Stimulated activated CD4-positive, alpha-beta T cell treated with anti-CD3 and anti-CD28 coated beads, Interleukin-15, amount 100 ng/mL, for 1 hour (primary cell): ENCODE measurements around the gene FARP1.

Source experiments
- DNase-seq, 2 donors: peaks; one replicate each; pipeline ENCODE4 v3.0.0-alpha.2; 2020; ENCODE audit warnings: low read depth in 1 of 2, low spot score in 1 of 2

Gene FARP1

GRCh38 chr13:98305670-98306069 lies 162.8 kb downstream of the FARP1 start:
- DNase-seq = no peak

DNA sequence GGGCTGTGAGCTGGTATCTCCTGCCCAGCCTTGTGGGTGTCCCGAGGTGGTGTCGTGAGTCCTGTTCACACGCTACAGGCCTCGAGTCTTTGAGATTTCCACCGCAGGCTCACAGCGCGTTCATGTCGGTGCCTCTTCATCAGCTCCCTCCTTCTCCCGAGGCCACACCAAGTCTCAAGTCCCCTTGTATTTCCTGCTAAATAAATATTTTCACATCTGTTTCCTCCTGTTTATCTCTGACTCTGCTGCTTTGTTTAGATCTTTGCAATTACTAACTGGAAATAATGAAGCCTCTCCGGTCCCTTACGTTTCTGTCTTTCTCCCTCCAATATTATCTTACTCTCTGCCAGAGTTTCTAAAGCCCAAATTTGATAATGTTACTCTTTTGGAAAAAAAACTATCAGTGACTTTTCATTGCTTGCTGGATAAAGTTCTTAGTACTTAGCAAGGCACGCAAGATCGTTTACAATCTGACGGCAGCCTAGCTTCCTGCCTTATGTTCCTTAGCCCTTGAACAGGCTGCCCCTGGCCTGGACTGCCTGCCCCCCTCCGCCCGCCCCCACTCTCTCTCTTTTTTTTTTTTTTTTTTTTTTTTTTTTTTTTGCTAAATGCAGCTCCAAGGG lies 164.7 kb downstream of the FARP1 start:
- DNase-seq = no peak

DNA sequence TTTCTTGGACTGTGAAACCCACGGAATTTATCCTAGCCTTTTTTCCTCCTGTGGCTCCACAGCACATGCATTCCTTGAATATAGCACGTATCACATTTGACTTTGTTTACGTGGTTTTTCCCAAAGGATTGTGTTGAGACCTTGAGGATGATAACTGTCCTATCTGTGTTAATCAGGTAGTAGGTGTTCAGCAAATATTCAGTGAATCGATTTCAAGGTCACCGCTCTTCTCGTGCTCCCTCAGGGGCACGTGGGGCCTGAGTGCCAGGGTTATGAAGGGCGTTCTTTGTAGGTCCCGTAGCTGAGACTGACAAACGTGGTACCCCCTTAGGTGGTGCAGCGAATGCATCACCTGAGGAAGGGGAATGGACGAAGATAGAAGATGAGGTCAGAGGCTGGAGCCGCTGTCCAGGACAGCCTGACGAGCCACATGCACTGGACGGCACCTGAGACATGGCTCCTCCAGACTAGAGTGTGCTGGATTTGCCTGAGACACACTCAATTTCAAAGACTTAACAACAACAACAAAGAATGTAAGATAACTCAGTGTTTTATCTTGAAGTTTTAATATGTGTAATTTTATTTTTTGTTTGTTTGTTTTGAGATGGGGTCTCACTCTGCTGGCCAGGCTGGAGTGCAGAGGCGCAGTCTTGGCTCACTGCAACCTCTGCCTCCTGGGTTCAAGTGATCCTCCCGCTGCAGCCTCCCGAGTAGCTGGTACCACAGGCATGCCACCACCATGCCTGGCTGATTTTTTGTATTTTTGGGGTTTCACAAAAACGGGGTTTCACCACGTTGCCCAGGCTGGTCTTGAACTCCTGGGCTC lies 165.4 kb downstream of the FARP1 start:
- DNase-seq = no peak

DNA sequence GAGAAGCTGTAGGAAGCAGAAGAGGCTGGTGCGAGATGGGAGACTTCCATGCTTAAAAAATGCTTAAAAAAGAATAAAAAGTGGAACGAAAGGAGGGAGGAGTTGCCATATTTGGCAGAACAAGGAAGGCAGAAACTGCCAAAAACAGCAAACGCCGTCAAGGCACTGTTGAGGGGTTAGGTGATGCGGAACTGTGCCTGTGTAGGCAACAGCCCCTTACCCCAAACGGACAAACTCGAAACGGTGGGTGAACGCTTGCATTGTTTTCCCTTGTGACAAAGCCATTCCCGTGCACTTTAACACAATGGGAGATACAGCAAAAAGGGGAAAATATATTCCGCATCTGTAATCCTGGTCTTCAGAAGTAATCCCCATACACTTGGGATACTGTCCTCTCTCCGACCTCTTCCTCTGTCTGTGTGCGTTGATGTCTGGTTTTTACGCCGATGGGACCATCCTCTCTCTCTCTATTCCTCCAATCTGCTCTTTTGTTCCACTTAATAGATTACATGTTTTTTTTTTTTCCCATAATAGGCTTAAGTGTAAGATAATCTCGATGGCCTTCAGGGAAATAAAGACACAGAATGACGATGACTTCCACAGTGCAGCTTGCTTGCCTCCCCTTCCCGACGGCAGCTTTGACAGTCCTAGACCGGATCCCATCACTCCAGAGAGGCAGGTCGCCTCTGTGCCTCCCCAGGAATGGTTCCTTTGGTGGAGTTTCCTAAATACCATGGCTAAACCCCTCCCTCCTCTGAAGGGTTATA lies 166.9 kb downstream of the FARP1 start:
- DNase-seq = no peak

GRCh38 chr13:98310485-98311199 lies 167.7 kb downstream of the FARP1 start:
- DNase-seq = no peak

- DNase-seq = no peak
Observed at GRCh38 chr13:98311200-98311548, 168.3 kb downstream of the FARP1 start.

- DNase-seq = no peak
Observed at GRCh38 chr13:98312606-98313005, 169.7 kb downstream of the FARP1 start.

GRCh38 chr13:98313023-98313921 lies 170.4 kb downstream of the FARP1 start:
- DNase-seq = no peak

DNA sequence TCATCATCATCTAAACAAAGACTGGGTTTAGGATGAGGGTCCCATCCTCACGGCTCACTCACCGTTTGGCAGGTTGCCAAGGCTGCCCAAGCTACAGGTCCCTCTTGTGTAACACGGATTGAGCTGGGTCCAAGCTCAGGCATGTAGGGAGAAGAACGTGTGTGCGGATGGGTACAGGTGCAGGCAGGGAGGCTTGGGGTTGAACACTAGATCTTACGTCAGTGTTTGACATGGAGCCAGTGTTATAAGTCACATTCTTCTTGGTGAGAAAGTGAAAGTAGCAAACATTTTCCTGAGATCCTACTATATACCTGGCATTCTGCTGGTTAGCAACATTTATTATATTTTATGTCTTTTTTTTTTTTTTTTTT lies 171.0 kb downstream of the FARP1 start:
- no peak for DNase-seq

- no peak for DNase-seq
Observed at GRCh38 chr13:98315466-98315865, 172.6 kb downstream of the FARP1 start.

DNA sequence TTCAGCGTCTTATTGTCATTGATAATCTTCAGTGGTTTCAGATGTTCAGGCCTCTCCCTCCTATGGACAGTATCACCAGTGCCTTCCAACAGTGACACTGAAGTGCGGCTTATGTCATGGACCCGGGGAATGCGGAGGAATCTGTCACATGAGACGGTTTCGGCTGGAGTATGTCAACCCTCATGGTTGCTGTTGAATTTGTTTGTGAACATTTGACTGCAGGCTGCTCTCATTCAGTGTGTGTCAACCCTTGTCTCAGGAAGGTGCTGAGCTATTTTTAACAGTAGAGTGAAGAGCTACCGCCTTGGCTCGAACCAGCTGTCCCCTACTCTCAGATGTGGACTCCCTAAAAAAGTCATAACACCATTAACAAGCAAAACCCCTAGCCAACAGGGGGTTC lies 173.0 kb downstream of the FARP1 start:
- DNase-seq = no peak

DNA sequence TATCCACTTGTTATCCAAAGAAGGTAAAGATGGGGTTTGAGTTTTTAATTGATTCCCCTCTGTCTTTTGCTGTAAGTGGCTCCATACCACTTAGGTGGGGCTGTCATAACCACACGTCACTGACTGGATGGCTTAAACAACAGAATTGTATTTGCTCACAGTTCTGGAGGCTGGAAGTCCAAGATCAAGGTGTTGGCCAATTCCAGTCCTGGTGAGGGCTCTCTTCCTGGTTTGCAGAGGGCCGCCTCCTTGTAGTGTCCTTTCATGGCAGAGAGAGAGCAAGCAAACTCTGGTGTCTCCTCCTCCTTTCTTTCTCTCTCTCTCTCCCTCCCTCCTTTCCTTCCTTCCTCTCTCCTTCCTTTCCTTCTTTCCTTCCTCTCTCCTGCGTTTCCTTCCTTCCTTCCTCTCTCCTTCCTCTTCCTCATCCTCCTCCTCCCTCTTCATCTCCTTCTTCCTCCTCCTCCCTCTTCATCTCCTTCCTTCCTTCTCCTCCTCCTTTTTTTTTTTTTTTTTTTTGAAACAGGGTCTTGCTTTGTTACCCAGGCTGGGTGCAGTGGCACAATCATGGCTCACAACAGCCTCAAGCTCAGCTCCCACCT lies 174.8 kb downstream of the FARP1 start:
- DNase-seq = no peak

DNA sequence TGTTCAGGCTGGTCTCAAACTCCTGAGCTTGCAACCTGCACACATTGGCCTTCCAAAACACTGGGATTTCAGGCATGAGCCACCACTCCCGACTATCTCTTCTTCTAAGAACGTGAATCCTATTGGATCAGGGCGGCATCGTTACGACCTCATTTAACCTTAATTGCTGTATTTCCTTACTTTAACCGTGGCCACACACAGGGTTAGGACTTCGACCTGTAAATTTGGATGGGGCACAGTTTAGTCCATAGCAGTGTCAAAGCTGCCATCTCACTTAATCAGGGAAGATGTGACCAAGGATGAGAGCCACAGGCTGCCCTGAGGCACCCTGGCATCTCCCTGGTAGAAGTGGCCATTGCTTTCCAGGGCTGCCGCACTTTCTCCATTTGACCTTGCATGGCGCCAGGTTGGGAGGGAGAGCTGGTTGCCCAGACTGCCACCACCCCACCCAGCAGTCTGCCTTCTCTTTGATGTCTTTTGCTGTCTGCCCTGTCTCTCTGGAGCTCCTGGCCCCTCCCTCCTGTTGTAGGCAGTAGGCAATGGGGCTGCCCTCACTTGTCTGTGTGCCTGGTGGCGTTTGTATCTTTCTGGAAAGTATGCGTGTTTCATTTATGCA lies 175.5 kb downstream of the FARP1 start:
- DNase-seq = no peak

DNA sequence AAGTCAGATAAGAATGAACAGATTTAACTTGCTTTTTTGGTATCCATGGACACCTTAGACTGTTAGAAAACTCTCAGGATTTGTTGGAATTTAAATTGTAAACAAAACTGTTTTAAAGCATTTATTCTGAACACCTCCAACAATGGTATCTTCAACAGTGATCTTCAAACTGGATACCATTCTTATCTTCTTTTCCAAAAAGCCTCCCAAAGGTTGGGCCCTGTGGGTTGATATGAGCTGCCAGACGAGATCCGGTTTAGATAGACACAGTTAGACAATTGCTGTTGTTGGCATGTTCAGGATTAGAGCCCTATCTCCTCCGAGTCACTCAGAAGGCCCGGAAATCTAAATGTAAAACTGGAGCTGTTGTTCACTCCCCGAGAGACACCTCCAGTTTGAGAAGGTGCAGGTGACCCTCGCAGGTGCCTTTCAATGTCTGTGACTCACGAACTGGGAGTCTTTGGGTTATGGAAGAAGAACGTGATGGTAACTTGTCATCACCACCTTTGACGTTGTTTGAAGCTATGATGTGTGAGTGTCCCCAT lies 177.7 kb downstream of the FARP1 start:
- DNase-seq = no peak

DNA sequence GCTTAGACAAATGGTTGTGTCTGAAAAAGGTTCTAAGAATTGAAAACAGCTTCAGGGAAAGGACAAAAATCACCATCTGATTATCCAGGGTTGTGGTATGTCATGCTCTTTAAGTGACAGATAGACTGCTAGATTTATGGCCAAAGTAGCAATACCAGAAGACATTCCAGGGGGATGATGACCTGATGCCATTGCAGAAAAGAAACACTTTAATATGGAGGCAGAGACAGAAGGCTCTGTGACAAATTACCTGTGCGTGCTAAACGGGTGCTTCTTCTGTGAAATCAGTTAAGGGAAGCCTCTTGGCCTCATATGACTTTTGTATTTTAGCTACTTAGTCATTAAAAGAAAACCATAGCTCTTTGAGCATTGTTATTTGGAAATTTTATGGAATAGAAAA lies 178.5 kb downstream of the FARP1 start:
- no peak for DNase-seq

DNA sequence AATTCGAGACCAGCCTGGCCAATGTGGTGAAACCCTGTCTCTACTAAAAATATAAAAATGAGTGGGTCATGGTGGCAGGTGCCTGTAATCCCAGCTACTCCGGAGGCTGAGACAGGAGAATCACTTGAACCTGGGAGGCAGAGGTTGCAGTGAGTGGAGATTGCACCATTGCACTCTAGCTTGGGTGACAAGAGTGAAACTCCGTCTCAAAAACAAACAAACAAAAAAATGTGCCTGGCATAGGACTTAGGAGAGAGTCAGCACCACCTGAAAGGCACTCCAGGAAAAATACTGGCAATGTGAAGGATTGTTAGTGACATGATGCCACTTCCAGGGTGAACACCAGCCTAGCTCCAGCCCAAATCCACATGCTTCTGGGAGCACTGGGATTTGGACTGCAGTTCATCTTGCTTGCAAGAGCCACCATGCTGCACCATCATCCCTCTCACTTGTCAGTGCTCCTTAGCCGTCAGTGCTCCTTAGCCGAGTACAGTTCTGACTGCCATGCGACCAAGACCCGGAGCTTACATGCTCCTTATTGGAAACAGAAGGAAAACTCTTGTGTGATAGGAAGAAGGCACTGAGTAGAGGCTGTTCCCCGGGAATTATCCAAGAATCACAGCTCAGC lies 179.3 kb downstream of the FARP1 start:
- DNase-seq = no peak

DNA sequence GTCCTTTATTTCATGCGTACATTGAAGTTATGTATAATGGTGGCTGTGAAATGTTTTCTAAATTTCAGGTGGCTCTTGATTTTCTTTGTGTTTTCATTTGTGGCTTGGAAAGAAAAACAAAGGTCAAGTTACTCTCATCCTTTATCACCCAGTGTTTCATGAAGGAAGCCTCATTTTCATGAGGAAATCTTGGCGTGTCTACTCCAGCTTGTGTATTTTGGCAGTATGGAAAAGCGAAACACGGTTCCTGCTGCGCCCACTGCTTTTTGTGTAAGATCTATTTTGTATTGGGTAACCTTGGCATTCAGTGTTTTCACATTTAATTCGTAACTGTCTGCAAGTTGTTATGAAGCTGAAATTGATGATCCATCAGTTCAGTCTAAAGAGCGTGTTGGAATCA lies 181.2 kb downstream of the FARP1 start:
- DNase-seq = no peak

DNA sequence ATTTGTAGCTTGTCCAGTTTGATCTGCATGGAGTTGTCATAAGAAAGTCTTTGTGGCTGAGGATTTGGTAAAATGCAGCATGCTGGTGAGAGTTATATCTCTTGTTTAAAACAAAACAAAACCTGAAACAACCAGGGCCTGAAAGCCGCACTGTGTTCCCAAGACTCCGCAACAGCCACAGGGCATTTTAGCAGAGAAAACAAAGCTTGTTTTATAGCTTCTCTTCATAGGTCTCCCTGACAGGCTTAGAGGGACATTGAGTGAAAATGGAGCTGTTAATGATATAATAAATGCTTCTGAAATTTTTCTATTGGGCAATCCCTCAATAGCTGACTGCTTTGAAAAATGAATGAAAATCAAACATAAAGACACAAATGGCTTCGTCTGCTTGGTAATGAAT lies 182.8 kb downstream of the FARP1 start:
- no peak for DNase-seq

DNA sequence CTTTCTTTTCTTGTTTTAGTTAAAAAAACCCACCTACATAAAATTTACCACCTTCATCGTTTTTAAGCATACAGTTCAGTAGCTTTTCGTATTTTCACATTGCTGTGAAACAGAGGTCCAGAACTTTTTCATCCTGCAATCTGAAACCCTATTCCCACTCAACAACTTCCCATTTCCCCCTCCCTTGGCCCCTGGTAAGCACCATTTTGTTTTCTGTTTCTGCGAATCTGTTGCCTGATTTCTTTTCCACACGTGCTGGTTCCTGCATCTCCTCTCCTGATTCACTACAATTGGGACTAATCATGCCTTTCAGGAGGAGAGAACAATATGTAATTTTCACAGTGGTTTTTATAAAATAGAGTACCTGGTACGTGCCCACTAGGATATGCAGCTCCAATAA lies 183.4 kb downstream of the FARP1 start:
- no peak for DNase-seq
